Tibial nerve (tissue), 4 donors: Measurements from ENCODE around the gene ADGRG3. TPM values are rescaled to one million over a fixed set of nuclear protein-coding genes. Genes with fewer than 3 reads are reported as not detected.

Experiments
- DNase-seq, 2 donors: peaks; one replicate each; pipeline ENCODE4 v3.0.0-alpha.2; 2019; ENCODE audit warnings: low spot score in 2 of 2
- H3K27ac ChIP-seq, 4 donors: fragments of 200-600 bp; sonication (generic) in 3 of 4; one replicate each; pipeline ENCODE4 v1.5.1; 2017 to 2019; ENCODE audit warnings: mild to moderate bottlenecking in 1 of 4
- H3K27me3 ChIP-seq, 2 donors: fragments of 200-600 bp; sonication (generic) in 1 of 2; one replicate each; pipeline versions ENCODE4 v1.5.1 to v1.6.0; 2017 to 2019
- H3K36me3 ChIP-seq, 3 donors: fragments of 200-600 bp; sonication (generic); one replicate each; pipeline ENCODE4 v1.5.1; 2018 to 2019
- H3K4me1 ChIP-seq, 4 donors: fragments of 200-600 bp; sonication (generic) in 3 of 4; one replicate each; pipeline ENCODE4 v1.5.1; 2017 to 2019
- H3K4me3 ChIP-seq, 4 donors: fragments of 200-600 bp; sonication (generic) in 3 of 4; one replicate each; pipeline ENCODE4 v1.5.1; 2017 to 2019; ENCODE audit warnings: mild to moderate bottlenecking in 1 of 4, moderate library complexity in 1 of 4
- H3K9me3 ChIP-seq, 4 donors: fragments of 200-600 bp; sonication (generic) in 3 of 4; one replicate each; pipeline ENCODE4 v1.5.1; 2017 to 2019
- CTCF ChIP-seq, 5 experiments: fragments of 200-600 bp in 3 of 5; fragments of 450-650 bp in 2 of 5; sonication (generic) in 3 of 5; IDR thresholded peaks; one replicate each; pipeline ENCODE4 v1.5.1; 2016 to 2019; ENCODE audit warnings: antibody characterized with exemption in 5 of 5, mild to moderate bottlenecking in 3 of 5, moderate library complexity in 2 of 5
- EP300 ChIP-seq, 2 donors: sonication (generic); formaldehyde crosslinking; IDR thresholded peaks; one replicate each; pipeline ENCODE4 v1.6.1; 2017; ENCODE audit warnings: antibody characterized with exemption in 2 of 2, mild to moderate bottlenecking in 1 of 2
- POLR2A ChIP-seq, 2 donors: fragments of 450-650 bp; IDR thresholded peaks; one replicate each; pipeline ENCODE4 v1.6.1; 2017; ENCODE audit warnings: antibody characterized with exemption in 2 of 2, mild to moderate bottlenecking in 2 of 2, moderate library complexity in 2 of 2
- WGBS, 2 donors: methylation state at CpG; one replicate each; pipeline ENCODE4 v1.1.5; 2018; 5-methylcytosine and 5-hydroxymethylcytosine counted together
- total RNA-seq, 4 donors: library from RNA; depleted of rRNA; stranded (reverse); fragments of >200 nt; gene quantifications; one replicate each; pipeline ENCODE4 v1.1.0, GENCODE V29; 2016

Gene ADGRG3
- total RNA-seq, 4 donors from 2014 or later: 0.21 to 1.8 (median 0.90) TPM; not detected in 1

DNA sequence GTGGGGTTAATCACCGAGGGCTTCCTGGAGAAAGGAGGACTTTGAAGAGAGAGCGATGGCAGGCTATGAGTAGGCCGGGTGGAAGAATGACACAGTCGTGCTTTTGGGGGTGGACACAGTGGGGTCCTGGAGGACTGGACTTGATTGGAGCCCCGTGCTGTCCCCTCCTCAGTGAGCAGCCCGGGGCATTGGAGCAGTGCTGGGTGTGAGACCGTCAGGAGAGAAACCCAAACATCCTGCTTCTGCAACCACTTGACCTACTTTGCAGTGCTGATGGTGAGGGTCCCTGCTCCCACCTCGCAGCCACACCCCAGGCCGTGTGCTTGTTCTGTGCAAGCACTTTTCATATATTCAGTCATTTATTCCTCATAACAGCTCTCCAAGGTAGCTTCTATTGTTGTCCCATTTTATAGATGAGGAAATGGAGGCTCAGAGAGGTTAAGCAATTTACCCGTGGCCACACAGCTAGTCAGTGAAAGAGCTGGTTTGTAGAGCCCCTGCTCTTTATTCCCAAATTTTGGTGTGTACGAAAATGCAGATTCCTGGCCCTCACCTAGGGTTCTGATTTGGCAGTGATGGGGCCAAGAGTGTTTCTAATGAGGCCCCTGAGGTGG lies 11.7 kb upstream of the ADGRG3 start:
- Histone ChIP-seq H3K36me3 (peaks cover 0 to 26% (median 3%) of the 10 kb centered on the region in 3 donors), H3K4me1 (no peaks in the 10 kb centered on the region), H3K27me3 (no peaks in the 10 kb centered on the region), H3K4me3 (no peak overlapping the region), H3K9me3 (no peaks in the 10 kb centered on the region), H3K27ac (no peak overlapping the region)
- no peak for TF ChIP-seq POLR2A (IDR thresholded peaks at IDR 0.05)
- TF ChIP-seq CTCF (IDR thresholded peaks at IDR 0.05): no peak
- no peak for TF ChIP-seq EP300 (IDR thresholded peaks at IDR 0.05)
- WGBS, 2 donors: 78 to 85% methylated on average over 11 of the region's 11 CpGs
- DNase-seq: no peak

DNA sequence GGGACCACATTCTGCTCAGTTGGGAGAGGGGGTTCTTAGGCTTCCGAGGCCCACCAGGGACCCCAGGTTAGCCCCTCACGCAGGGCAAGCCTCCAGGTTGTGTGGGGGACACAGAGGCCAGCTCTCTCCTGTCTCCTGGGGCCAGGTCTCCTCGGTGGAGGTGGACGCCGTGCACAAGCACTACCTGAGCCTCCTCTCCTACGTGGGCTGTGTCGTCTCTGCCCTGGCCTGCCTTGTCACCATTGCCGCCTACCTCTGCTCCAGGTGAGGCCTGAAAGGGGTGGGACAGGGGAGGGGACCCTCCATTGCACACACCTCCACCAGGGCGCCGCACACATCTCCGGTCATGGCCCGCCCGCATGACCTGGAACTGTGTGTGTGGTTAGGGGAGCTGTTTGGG lies 10.9 kb upstream of the ADGRG3 start:
- no peaks in the 10 kb centered on the region for H3K9me3 ChIP-seq
- H3K27me3 ChIP-seq: no peaks in the 10 kb centered on the region
- peaks cover 0 to 34% (median 3%) of the 10 kb centered on the region in 3 donors for H3K36me3 ChIP-seq
- H3K27ac ChIP-seq: no peak overlapping the region
- H3K4me3 ChIP-seq: no peak overlapping the region
- no peaks in the 10 kb centered on the region for H3K4me1 ChIP-seq
- 80 to 97% methylated on average over 7 to 13 of the region's 13 CpGs for WGBS, 2 donors
- TF ChIP-seq POLR2A (IDR thresholded peaks at IDR 0.05) (no peak), CTCF (IDR thresholded peaks at IDR 0.05) (no peak), EP300 (IDR thresholded peaks at IDR 0.05) (no peak)
- DNase-seq: no peak

DNA sequence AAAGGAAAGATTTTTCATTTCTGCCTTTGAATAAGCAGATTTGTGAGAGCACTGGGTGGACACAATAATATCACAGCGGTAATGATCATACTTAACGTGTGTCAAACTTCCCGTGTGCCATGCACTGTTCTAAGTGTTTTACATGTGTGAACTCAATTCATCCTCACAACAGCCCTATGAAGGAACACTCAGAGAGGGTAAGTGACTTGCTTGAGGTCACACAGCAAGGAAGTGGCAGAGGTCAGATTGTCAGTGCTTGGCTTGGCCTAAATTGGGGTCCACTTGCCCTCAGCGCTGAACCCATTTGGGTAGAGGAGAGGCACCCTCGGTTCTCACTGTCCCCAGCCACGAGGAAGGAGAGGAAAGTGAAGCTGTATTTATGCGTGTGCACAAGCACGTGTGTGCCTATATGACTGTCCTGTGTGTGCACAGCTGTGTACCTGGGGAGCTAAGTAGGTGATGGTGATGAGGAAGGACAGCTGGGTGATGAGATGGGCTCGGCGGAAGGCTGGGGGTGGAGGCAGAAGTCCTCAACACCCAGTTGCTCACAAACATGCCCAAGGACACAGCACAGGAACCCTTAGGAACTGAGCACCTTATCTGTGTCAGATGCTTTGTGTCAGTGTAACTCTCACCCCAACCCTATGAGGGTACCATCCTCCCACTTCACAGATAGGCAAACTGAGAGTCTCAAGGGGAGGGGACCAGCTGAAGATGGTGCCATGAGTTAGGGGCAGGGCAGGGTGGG lies 9.8 kb upstream of the ADGRG3 start:
- Histone ChIP-seq H3K27me3 (no peaks in the 10 kb centered on the region), H3K27ac (no peak overlapping the region)
- DNase-seq: no peak

GRCh38 chr16:57658878-57659674 lies 9.0 kb upstream of the ADGRG3 start:
- Histone ChIP-seq H3K9me3 (no peaks in the 10 kb centered on the region), H3K4me3 (no peak overlapping the region), H3K36me3 (peaks cover 0 to 48% (median 3%) of the 10 kb centered on the region in 3 donors), H3K4me1 (no peaks in the 10 kb centered on the region), H3K27me3 (no peaks in the 10 kb centered on the region), H3K27ac (no peak overlapping the region)
- TF ChIP-seq POLR2A (IDR thresholded peaks at IDR 0.05): no peak
- no peak for TF ChIP-seq CTCF (IDR thresholded peaks at IDR 0.05)
- TF ChIP-seq EP300 (IDR thresholded peaks at IDR 0.05): no peak
- WGBS, 2 donors: 77 to 78% methylated on average over 16 to 18 of the region's 19 CpGs
- DNase-seq: no peak

More for the DNA sequence above, 9.8 kb upstream of the ADGRG3 start:
- 78 to 88% methylated on average over 10 of the region's 10 CpGs for WGBS, 2 donors
- TF ChIP-seq CTCF (IDR thresholded peaks at IDR 0.05): no peak
- Histone ChIP-seq H3K4me3 (no peak overlapping the region), H3K36me3 (peaks cover 0 to 42% (median 3%) of the 10 kb centered on the region in 3 donors), H3K9me3 (no peaks in the 10 kb centered on the region), H3K4me1 (no peaks in the 10 kb centered on the region)
